ENCODE results near the gene DYNC2I2. TPM values are rescaled to one million over a fixed set of nuclear protein-coding genes. Genes with fewer than 3 reads are reported as not detected.

Gene DYNC2I2
- total RNA-seq, 2 donors from 2014 or later: 87.8 to 119 TPM

DNA sequence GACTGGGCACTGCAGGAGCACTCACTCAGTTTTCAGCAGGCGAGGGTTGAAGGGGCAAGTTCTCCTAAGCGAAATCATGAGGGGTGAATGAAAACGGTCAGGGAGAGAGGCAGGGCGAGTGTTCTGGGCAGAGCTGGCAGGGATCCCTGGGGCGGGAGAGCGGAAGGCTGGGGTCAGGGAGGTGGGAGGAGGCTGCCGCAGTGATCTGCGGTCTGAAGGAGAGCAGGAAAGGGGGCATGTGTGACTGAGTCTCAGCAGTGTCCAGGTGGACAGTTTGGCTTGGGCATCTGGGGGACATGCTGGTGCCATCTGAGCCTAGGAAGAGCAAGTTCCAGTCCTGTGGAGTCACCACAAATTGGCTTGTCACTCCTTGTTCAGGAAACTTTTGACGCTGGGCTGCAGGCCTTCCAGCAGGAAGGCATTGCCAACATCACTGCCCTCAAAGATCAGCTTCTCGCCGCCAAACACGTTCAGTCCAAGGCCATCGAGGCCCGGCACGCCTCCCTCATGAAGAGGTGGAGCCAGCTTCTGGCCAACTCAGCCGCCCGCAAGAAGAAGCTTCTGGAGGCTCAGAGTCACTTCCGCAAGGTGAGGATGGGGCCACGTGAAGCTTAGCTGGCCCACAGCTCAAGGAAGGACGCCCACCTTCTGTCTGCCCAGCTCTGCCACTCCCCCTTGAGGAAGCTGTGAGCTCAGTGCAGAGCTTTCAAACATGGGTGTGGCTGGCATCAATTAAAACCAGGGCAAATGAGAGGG lies 31.1 kb downstream of the DYNC2I2 start:
- Histone ChIP-seq H3K27me3 (ENCODE audit: control insufficient read depth, insufficient read depth, low read length, poor library complexity, severe bottlenecking) (no peaks in the 10 kb centered on the region), H3K9ac (ENCODE audit: extremely low read depth, low read length, poor library complexity, severe bottlenecking) (no peak overlapping the region), H3K4me3 (ENCODE audit: low read length) (no peak overlapping the region), H3K36me3 (ENCODE audit: control insufficient read depth, insufficient read depth, low read length) (peaks cover 90% of the 10 kb centered on the region), H3K4me1 (ENCODE audit: control insufficient read depth, insufficient read depth, low read length) (no peaks in the 10 kb centered on the region), H3K9me3 (ENCODE audit: control insufficient read depth, low read length) (no peaks in the 10 kb centered on the region), H3K27ac (ENCODE audit: low read depth, low read length) (no peak overlapping the region)
- H3K9me3 Mint-ChIP-seq: no peaks in the 10 kb centered on the region
- H3K36me3 Mint-ChIP-seq (ENCODE audit: low read depth): peaks cover 72% of the 10 kb centered on the region
- WGBS, 2 experiments (ENCODE audit: insufficient coverage in 1 of 2, insufficient read length in 1 of 2): 92 to 96% methylated on average over 13 to 20 of the region's 20 CpGs
- TF ChIP-seq, protein P1, sequence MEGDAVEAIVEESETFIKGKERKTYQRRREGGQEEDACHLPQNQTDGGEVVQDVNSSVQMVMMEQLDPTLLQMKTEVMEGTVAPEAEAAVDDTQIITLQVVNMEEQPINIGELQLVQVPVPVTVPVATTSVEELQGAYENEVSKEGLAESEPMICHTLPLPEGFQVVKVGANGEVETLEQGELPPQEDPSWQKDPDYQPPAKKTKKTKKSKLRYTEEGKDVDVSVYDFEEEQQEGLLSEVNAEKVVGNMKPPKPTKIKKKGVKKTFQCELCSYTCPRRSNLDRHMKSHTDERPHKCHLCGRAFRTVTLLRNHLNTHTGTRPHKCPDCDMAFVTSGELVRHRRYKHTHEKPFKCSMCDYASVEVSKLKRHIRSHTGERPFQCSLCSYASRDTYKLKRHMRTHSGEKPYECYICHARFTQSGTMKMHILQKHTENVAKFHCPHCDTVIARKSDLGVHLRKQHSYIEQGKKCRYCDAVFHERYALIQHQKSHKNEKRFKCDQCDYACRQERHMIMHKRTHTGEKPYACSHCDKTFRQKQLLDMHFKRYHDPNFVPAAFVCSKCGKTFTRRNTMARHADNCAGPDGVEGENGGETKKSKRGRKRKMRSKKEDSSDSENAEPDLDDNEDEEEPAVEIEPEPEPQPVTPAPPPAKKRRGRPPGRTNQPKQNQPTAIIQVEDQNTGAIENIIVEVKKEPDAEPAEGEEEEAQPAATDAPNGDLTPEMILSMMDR (conservative IDR thresholded peaks at IDR 0.05): no peak
- no peak overlapping the region for H3K27ac Mint-ChIP-seq
- H3K4me1 Mint-ChIP-seq: no peaks in the 10 kb centered on the region
- H3K27me3 Mint-ChIP-seq (ENCODE audit: insufficient read depth): no peaks in the 10 kb centered on the region
- peak; percentile 44 for DNase-seq
- no peak overlapping the region for H3K4me3 Mint-ChIP-seq

DNA sequence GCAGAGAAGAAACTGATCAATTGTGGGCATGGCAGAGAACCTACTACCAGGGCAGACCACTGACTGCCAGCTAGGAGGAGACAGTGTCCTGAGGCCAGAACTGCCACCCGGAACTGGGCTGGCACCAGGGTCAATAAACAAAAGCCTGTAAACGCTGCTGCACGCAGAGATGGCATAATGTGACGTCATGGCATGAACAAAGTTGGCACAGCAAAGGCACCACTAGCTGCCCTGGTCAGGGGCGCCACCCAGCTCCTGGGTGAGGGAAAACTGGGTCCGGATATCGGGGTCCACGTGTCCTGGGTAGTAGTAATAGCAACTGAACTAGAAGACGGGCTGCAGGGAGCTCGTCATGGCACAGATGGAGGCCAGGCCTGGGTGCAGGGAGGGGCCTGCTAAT lies 32.1 kb downstream of the DYNC2I2 start:
- Mint-ChIP-seq H3K9me3 (no peaks in the 10 kb centered on the region), H3K36me3 (ENCODE audit: low read depth) (peaks cover 73% of the 10 kb centered on the region), H3K4me1 (no peaks in the 10 kb centered on the region), H3K27ac (no peak overlapping the region), H3K4me3 (no peak overlapping the region), H3K27me3 (ENCODE audit: insufficient read depth) (no peaks in the 10 kb centered on the region)
- Histone ChIP-seq H3K9ac (ENCODE audit: extremely low read depth, low read length, poor library complexity, severe bottlenecking) (no peak overlapping the region), H3K27ac (ENCODE audit: low read depth, low read length) (no peak overlapping the region), H3K27me3 (ENCODE audit: control insufficient read depth, insufficient read depth, low read length, poor library complexity, severe bottlenecking) (no peaks in the 10 kb centered on the region), H3K9me3 (ENCODE audit: control insufficient read depth, low read length) (no peaks in the 10 kb centered on the region), H3K4me1 (ENCODE audit: control insufficient read depth, insufficient read depth, low read length) (no peaks in the 10 kb centered on the region), H3K36me3 (ENCODE audit: control insufficient read depth, insufficient read depth, low read length) (peaks cover 90% of the 10 kb centered on the region), H3K4me3 (ENCODE audit: low read length) (no peak overlapping the region)
- TF ChIP-seq, protein P1 (conservative IDR thresholded peaks at IDR 0.05): no peak
- DNase-seq: no peak
- WGBS, 2 experiments (ENCODE audit: insufficient coverage in 1 of 2, insufficient read length in 1 of 2): 94 to 97% methylated on average over 6 to 10 of the region's 10 CpGs

DNA sequence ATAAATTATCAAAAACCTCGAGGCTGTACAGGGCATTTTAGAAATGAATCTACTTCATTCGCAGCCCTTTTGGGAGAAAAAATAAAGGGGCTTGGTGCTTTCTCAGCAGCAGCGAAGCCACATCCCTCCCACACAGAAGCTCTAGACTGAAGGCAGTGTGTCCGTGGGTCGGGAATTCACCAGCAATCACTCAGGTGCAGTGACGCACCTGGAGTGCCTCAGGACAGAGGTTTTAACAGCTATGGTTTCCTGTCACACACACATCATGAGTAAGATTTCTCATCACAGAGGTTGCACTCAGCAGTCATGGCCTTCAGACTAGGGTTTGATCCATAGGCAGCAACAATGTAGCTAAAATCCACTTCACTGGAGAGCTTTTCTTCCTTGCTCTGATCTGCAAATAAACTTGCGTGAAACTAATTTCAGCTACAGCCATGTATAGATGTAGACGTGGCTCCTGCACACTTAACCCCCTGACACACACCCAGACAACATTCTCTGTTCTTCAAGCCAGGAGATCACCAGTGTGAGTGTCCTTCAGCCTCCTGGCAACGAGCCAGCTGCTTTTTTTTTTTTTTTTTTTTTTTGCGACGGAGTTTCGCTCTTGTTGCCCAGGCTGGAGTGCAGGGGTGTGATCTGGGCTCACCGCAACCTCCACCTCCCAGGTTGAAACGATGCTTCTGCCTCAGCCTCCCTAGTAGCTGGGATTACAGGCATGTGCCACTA lies 34.8 kb downstream of the DYNC2I2 start:
- H3K9me3 ChIP-seq (ENCODE audit: control insufficient read depth, low read length): no peaks in the 10 kb centered on the region
- H3K36me3 Mint-ChIP-seq (ENCODE audit: low read depth): peaks cover 76% of the 10 kb centered on the region

More for the DNA sequence above, 34.8 kb downstream of the DYNC2I2 start:
- no peaks in the 10 kb centered on the region for H3K4me1 Mint-ChIP-seq
- Histone ChIP-seq H3K4me3 (ENCODE audit: low read length) (no peak overlapping the region), H3K27me3 (ENCODE audit: control insufficient read depth, insufficient read depth, low read length, poor library complexity, severe bottlenecking) (no peaks in the 10 kb centered on the region), H3K9ac (ENCODE audit: extremely low read depth, low read length, poor library complexity, severe bottlenecking) (no peak overlapping the region), H3K27ac (ENCODE audit: low read depth, low read length) (no peak overlapping the region), H3K36me3 (ENCODE audit: control insufficient read depth, insufficient read depth, low read length) (peaks cover 89% of the 10 kb centered on the region), H3K4me1 (ENCODE audit: control insufficient read depth, insufficient read depth, low read length) (no peaks in the 10 kb centered on the region)
- WGBS, 2 experiments (ENCODE audit: insufficient coverage in 1 of 2, insufficient read length in 1 of 2): 95 to 97% methylated on average over 9 to 14 of the region's 14 CpGs
- DNase-seq: no peak
- TF ChIP-seq, protein P1 (conservative IDR thresholded peaks at IDR 0.05): no peak
- no peaks in the 10 kb centered on the region for H3K27me3 Mint-ChIP-seq (ENCODE audit: insufficient read depth)
- H3K27ac Mint-ChIP-seq: no peak overlapping the region
- no peak overlapping the region for H3K4me3 Mint-ChIP-seq
- H3K9me3 Mint-ChIP-seq: no peaks in the 10 kb centered on the region

Measured in endodermal cell (in vitro differentiated cells).